GM12891 (cell line): ENCODE data around the gene ETS1.

Experiments
- POLR2A ChIP-seq: IDR thresholded peaks from 2 replicates; pipeline ENCODE4 v1.6.1; 2011; ENCODE audit warnings: low read depth, low read length, control low read depth
- POLR2AphosphoS5 ChIP-seq: IDR thresholded peaks from 2 replicates; pipeline ENCODE4 v1.6.1; 2011; ENCODE audit warnings: low read depth, low read length, control low read depth

GRCh38 chr11:128532572-128533091, 54.7 kb downstream of the ETS1 start:
- TF ChIP-seq POLR2A (no peak), POLR2AphosphoS5 (no peak)
